Fibroblast of skin of left quadriceps (primary cell): ENCODE measurements around the gene PARVB.

Source experiments
- DNase-seq, 2 experiments: peaks; one replicate each; pipeline ENCODE4 v3.0.0-alpha.2; 2013; ENCODE audit warnings: low read depth in 2 of 2

PARVB gene

GRCh38 chr22:44159811-44160210 lies 135.7 kb downstream of the PARVB start:
- DNase-seq: no peak

- no peak for DNase-seq
These were observed 136.3 kb downstream of the PARVB start for GRCh38 chr22:44160421-44160820.

- no peak for DNase-seq
These were observed 137.6 kb downstream of the PARVB start for GRCh38 chr22:44161673-44162072.

GRCh38 chr22:44162960-44163359 lies 138.9 kb downstream of the PARVB start:
- DNase-seq: no peak

GRCh38 chr22:44163536-44163935 lies 139.4 kb downstream of the PARVB start:
- no peak for DNase-seq

- no peak for DNase-seq
These were observed 139.9 kb downstream of the PARVB start for GRCh38 chr22:44164031-44164430.

- DNase-seq: no peak
These were observed 141.3 kb downstream of the PARVB start for GRCh38 chr22:44165286-44165874.

GRCh38 chr22:44166498-44167276 lies 142.6 kb downstream of the PARVB start:
- no peak for DNase-seq

- DNase-seq: no peak
These were observed 143.4 kb downstream of the PARVB start for GRCh38 chr22:44167501-44167900.

- no peak for DNase-seq
These were observed 144.1 kb downstream of the PARVB start for GRCh38 chr22:44168206-44168605.

- DNase-seq: no peak
These were observed 146.4 kb downstream of the PARVB start for GRCh38 chr22:44170470-44170869.

GRCh38 chr22:44171561-44171960 lies 147.5 kb downstream of the PARVB start:
- no peak for DNase-seq

- no peak for DNase-seq
These were observed 148.4 kb downstream of the PARVB start for GRCh38 chr22:44172370-44173108.

- DNase-seq: no peak
These were observed 149.1 kb downstream of the PARVB start for GRCh38 chr22:44173154-44173553.

- DNase-seq: no peak
These were observed 151.6 kb downstream of the PARVB start for GRCh38 chr22:44175676-44176075.

GRCh38 chr22:44179196-44179988 lies 155.3 kb downstream of the PARVB start:
- no peak for DNase-seq

- no peak for DNase-seq
These were observed 156.0 kb downstream of the PARVB start for GRCh38 chr22:44179989-44180705.

GRCh38 chr22:44180706-44181032 lies 156.6 kb downstream of the PARVB start, which contains the start of gene PARVG:
Gene PARVG, plus strand, starts transcription at chr22:44180925. Its CDS starts 2,405 bp downstream, at chr22:44183330.
- no peak for DNase-seq

GRCh38 chr22:44181033-44181911 lies 157.2 kb downstream of the PARVB start:
- no peak for DNase-seq

- no peak for DNase-seq
These were observed 157.9 kb downstream of the PARVB start for GRCh38 chr22:44181912-44182587.
